Neural progenitor cell (in vitro differentiated cells): ENCODE measurements around the gene TLL1. TPM values are rescaled to one million over a fixed set of nuclear protein-coding genes. Genes with fewer than 3 reads are reported as not detected.

Experiments used
- DNase-seq: peaks from one replicate; pipeline ENCODE4 v3.0.0-alpha.2; 2016; ENCODE audit warnings: low spot score
- H2AFZ ChIP-seq: fragments of 200-600 bp; sonication (generic); replicated peaks from 2 replicates; pipeline ENCODE4 v1.6.1; 2016; ENCODE audit warnings: antibody characterized with exemption
- H3F3A ChIP-seq: fragments of 200-600 bp; sonication (generic); 2 replicates; pipeline ENCODE4 v1.6.1; 2016; ENCODE audit warnings: antibody characterized with exemption, low read depth
- H3K27ac ChIP-seq: fragments of 200-600 bp; sonication (generic); 2 replicates; pipeline ENCODE4 v1.5.1; 2016; ENCODE audit warnings: mild to moderate bottlenecking
- H3K27me3 ChIP-seq: fragments of 200-600 bp; sonication (generic); 2 replicates; pipeline ENCODE4 v1.6.1; 2016; ENCODE audit warnings: mild to moderate bottlenecking, moderate library complexity
- H3K36me3 ChIP-seq: fragments of 200-600 bp; sonication (generic); 2 replicates; pipeline ENCODE4 v1.5.1; 2016
- H3K4me1 ChIP-seq: fragments of 200-600 bp; sonication (generic); 2 replicates; pipeline ENCODE4 v1.6.1; 2016; ENCODE audit warnings: mixed run types
- H3K4me2 ChIP-seq: fragments of 200-600 bp; sonication (generic); 2 replicates; pipeline ENCODE4 v1.6.1; 2016
- H3K4me3 ChIP-seq: fragments of 200-600 bp; sonication (generic); 2 replicates; pipeline ENCODE4 v1.5.1; 2016
- H3K79me2 ChIP-seq: fragments of 200-600 bp; sonication (generic); 2 replicates; pipeline ENCODE4 v1.6.1; 2016; ENCODE audit warnings: low read depth
- H3K9ac ChIP-seq: fragments of 200-600 bp; sonication (generic); 2 replicates; pipeline ENCODE4 v1.6.1; 2016
- H3K9me3 ChIP-seq: fragments of 200-600 bp; sonication (generic); 2 replicates; pipeline ENCODE4 v1.5.1; 2016; ENCODE audit warnings: low read depth
- H4K20me1 ChIP-seq: fragments of 200-600 bp; sonication (generic); 2 replicates; pipeline ENCODE4 v1.6.1; 2016; ENCODE audit warnings: low read depth
- H3K27ac Mint-ChIP-seq: 3 replicates; pipeline ENCODE4 v1.8.0; 2021; ENCODE audit warnings: mixed read lengths
- H3K27me3 Mint-ChIP-seq: 2 replicates; pipeline ENCODE4 v1.8.0; 2022; ENCODE audit warnings: low read depth, mild to moderate bottlenecking, inconsistent platforms, moderate library complexity, mixed read lengths; ENCODE audit not compliant: insufficient read depth
- H3K36me3 Mint-ChIP-seq: 3 replicates; pipeline ENCODE4 v1.8.0; 2021; ENCODE audit warnings: mixed read lengths
- H3K4me1 Mint-ChIP-seq: 3 replicates; pipeline ENCODE4 v1.8.0; 2021; ENCODE audit warnings: mixed read lengths
- H3K4me3 Mint-ChIP-seq: 3 replicates; pipeline ENCODE4 v1.8.0; 2021; ENCODE audit warnings: mild to moderate bottlenecking, moderate library complexity, mixed read lengths
- H3K9me3 Mint-ChIP-seq: 3 replicates; pipeline ENCODE4 v1.8.0; 2020; ENCODE audit warnings: mixed read lengths
- CTCF ChIP-seq: fragments of 200-600 bp; sonication (generic); IDR thresholded peaks from 2 replicates; pipeline ENCODE4 v1.5.1; 2017; ENCODE audit warnings: antibody characterized with exemption, mild to moderate bottlenecking
- EZH2 ChIP-seq: fragments of 200-600 bp; sonication (generic); IDR thresholded peaks from 2 replicates; pipeline ENCODE4 v1.6.1; 2017; ENCODE audit warnings: antibody characterized with exemption, mild to moderate bottlenecking, moderate library complexity
- EZH2phosphoT487 ChIP-seq: fragments of 200-600 bp; sonication (generic); IDR thresholded peaks from 2 replicates; pipeline ENCODE4 v1.6.1; 2017; ENCODE audit warnings: antibody characterized with exemption
- total RNA-seq: library from RNA; depleted of rRNA; stranded (reverse); fragments of >200 nt; gene quantifications from 2 replicates; pipeline ENCODE4 v1.2.3, GENCODE V29; 2015; ENCODE audit warnings: low replicate concordance

Gene TLL1
- total RNA-seq, 1 donor from 2014 or later = 0.22 TPM

GRCh38 chr4:165970703-165971420, 97.8 kb downstream of the TLL1 start:
- no peak for TF ChIP-seq EZH2
- TF ChIP-seq EZH2phosphoT487 = no peak
- TF ChIP-seq CTCF = no peak
- peaks cover 2% of the 10 kb centered on the region for H3K36me3 Mint-ChIP-seq
- Histone ChIP-seq H2AFZ (no peak overlapping the region), H3K9ac (no peak overlapping the region), H3K27ac (no peak overlapping the region), H3F3A (no peaks in the 10 kb centered on the region), H3K36me3 (no peaks in the 10 kb centered on the region), H3K4me1 (no peaks in the 10 kb centered on the region), H3K27me3 (no peaks in the 10 kb centered on the region), H3K4me2 (no peak overlapping the region), H3K4me3 (no peak overlapping the region), H3K79me2 (no peaks in the 10 kb centered on the region), H4K20me1 (no peaks in the 10 kb centered on the region), H3K9me3 (no peaks in the 10 kb centered on the region)
- H3K9me3 Mint-ChIP-seq = peaks cover 13% of the 10 kb centered on the region
- no peak overlapping the region for H3K4me3 Mint-ChIP-seq
- H3K27ac Mint-ChIP-seq = no peak overlapping the region
- no peaks in the 10 kb centered on the region for H3K27me3 Mint-ChIP-seq
- H3K4me1 Mint-ChIP-seq = no peaks in the 10 kb centered on the region
- no peak for DNase-seq

- H3K27me3 ChIP-seq = no peaks in the 10 kb centered on the region
- Mint-ChIP-seq H3K4me1 (no peaks in the 10 kb centered on the region), H3K4me3 (no peak overlapping the region), H3K27ac (no peak overlapping the region), H3K36me3 (peaks cover 2% of the 10 kb centered on the region), H3K9me3 (peaks cover 8% of the 10 kb centered on the region), H3K27me3 (no peaks in the 10 kb centered on the region)
- TF ChIP-seq CTCF (no peak), EZH2 (no peak), EZH2phosphoT487 (no peak)
- H3K4me2 ChIP-seq = no peak overlapping the region
- H3K36me3 ChIP-seq = no peaks in the 10 kb centered on the region
- no peak for DNase-seq
- no peaks in the 10 kb centered on the region for H3K9me3 ChIP-seq
- no peak overlapping the region for H3K9ac ChIP-seq
- no peak overlapping the region for H2AFZ ChIP-seq
- no peaks in the 10 kb centered on the region for H3K4me1 ChIP-seq
- H3F3A ChIP-seq = no peaks in the 10 kb centered on the region
- H4K20me1 ChIP-seq = no peaks in the 10 kb centered on the region
- H3K79me2 ChIP-seq = no peaks in the 10 kb centered on the region
- H3K4me3 ChIP-seq = no peak overlapping the region
- no peak overlapping the region for H3K27ac ChIP-seq
These were observed 98.4 kb downstream of the TLL1 start for GRCh38 chr4:165971446-165971845.

- TF ChIP-seq CTCF (no peak), EZH2 (no peak), EZH2phosphoT487 (no peak)
- Histone ChIP-seq H3K4me1 (no peaks in the 10 kb centered on the region), H4K20me1 (no peaks in the 10 kb centered on the region), H2AFZ (no peak overlapping the region), H3K9me3 (no peaks in the 10 kb centered on the region), H3K27me3 (no peaks in the 10 kb centered on the region), H3K79me2 (no peaks in the 10 kb centered on the region), H3K36me3 (no peaks in the 10 kb centered on the region), H3K4me3 (no peak overlapping the region), H3K27ac (no peak overlapping the region), H3K9ac (no peak overlapping the region), H3F3A (no peaks in the 10 kb centered on the region), H3K4me2 (no peak overlapping the region)
- Mint-ChIP-seq H3K27me3 (no peaks in the 10 kb centered on the region), H3K36me3 (peaks cover 2% of the 10 kb centered on the region), H3K27ac (no peak overlapping the region), H3K9me3 (peaks cover 4% of the 10 kb centered on the region), H3K4me3 (no peak overlapping the region), H3K4me1 (no peaks in the 10 kb centered on the region)
- no peak for DNase-seq
These were observed 98.9 kb downstream of the TLL1 start for GRCh38 chr4:165971933-165972332.
